ENCODE data around the gene UNK.
"Not testable (repeated sequence)": the region's sequence is repeated elsewhere in the genome, so short reads cannot be mapped to it uniquely, and the experiment has no call there.

The UNK gene

DNA sequence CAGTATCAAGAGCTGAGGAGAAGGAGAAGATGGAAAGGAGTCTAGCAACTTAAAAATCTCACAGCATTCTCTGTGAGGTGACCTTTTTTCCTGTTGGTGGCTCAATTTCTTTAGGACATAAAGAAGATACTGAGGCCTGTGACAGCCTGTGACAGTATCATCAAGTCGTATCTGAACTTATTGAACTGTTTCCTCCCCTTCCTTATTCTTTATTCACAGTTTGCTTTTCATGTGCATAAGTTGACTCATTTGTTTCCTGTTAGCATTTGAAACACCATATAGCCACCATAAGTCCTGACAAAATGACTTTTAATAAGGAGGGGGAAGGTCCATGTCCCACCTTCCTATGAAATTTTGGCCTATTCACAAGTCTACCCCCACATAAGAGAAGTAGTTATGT is 8.9 kb downstream of the UNK start:
- in situ Hi-C loops (cut with MboI; ENCODE audit: low sequenced_read_pairs), result no loop called here

DNA sequence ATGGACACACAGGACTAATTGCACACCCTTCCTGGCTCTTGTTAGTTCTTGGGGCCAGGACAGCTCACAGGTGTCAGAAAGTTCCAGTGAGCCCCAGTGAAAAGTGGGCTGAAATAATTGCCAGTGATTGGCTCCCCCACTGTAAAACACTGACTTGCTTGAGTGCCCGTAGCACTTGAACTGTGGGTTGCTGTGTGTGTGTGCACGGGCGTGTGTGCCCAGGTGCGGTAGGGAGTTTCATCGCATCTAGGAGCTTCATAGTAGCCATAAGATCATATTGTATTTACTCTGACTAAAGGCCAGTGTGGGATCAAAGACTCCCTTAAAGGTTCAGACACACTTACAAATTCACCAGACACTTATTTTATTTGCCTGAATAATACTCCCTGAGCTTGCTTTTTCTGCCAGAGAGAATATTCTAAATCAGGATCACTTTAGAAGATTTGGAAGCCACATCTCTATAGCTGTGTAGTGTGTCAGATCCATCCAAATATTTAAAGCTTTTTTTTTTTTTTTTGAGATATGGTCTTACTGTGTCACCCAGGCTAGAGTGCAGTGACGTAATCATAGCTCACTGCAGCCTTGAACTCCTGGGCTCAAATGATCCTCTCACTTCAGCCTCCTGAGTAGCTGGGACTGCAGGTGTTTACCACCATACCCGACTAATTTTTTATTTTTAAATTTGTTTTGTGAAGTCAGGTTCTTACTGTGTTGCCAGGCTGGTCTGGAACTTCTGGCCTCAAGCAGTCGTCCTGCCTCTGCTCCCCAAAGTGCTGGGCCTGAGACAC is 11.4 kb downstream of the UNK start:
- in situ Hi-C loops (cut with MboI; ENCODE audit: low sequenced_read_pairs), result no loop called here

DNA sequence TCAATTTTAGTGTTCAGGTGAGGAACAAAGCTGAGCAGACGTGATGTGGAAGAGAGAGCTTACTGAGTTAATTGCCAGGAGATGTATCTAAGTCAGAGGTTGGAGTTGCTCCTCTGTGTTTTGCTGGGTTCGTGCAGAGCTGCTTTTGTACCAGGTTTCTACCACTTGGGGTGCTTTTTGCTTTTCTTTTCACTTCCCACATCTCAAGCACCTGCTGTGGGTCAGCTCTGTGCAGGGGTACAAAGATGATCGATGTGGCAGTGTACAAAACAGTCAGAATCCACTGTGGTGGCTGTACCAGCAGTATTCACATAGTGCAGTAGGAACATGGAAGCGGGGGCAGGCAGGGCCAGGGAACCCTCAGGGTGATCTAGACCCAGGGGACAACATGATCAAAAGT is 14.8 kb downstream of the UNK start:
- in situ Hi-C loops (cut with MboI; ENCODE audit: low sequenced_read_pairs), result no loop called here

GRCh38 chr17:75803883-75804282 is 19.3 kb downstream of the UNK start:
- in situ Hi-C loops (cut with MboI; ENCODE audit: low sequenced_read_pairs), result no loop called here

- in situ Hi-C loops (cut with MboI; ENCODE audit: low sequenced_read_pairs), result no loop called here
Measured at GRCh38 chr17:75806822-75807500, 22.4 kb downstream of the UNK start.

- in situ Hi-C loops (cut with MboI; ENCODE audit: low sequenced_read_pairs), result no loop called here
Measured at GRCh38 chr17:75807861-75808260, 23.3 kb downstream of the UNK start.

DNA sequence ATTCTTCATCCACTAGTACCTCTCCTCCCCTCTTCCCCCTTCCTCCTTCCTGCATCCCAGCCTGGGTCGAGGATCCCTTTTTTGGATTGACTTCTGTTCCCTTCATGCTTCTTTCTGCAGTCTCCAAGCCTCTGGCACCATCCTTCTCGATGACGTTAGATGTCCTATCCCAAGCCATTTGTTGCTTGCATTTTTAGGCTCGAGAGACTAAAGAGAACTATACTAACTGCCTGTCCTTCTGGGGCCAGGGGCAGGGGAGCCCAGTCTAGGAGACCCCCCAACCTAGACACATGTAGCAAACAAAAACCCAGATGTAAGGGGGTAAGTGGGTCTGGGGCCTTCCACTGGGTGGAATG is 23.9 kb downstream of the UNK start:
- in situ Hi-C loops (cut with MboI; ENCODE audit: low sequenced_read_pairs), result no loop called here

DNA sequence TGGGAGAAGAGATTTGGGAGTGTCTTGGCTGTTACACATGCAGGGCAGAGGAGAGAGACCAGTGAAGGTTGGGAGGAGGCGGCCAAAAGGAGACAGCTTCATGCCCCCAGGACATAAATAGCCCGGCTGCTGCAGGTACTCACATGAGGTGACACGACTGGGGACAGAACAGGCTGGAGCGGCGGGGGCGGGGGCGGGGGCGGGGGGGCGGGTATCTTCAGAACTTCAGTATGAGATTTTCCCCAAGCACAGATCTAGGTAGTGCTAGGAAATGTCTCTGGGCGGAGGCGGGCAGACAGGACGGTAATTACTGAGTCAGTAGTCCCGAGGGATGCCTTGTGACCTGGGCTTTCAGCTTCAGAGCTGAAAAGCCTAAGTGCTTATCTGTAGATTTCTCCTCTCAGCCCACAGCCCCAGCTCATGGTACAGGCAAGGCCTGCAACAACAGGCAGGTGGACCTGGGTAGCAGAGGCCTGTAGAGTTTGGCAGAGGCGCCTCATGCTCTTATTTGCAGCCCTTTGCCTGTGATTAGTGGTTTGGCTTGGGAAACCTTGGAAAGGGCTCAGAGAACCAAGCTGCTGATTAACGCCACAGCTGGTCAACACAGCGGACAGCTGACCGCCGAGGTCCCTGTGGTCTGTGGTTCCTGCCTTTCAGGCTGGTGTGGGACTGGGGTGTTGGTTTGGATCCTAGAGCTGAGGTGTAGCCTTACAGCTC is 24.5 kb downstream of the UNK start:
- in situ Hi-C loops (cut with MboI; ENCODE audit: low sequenced_read_pairs), result no loop called here

DNA sequence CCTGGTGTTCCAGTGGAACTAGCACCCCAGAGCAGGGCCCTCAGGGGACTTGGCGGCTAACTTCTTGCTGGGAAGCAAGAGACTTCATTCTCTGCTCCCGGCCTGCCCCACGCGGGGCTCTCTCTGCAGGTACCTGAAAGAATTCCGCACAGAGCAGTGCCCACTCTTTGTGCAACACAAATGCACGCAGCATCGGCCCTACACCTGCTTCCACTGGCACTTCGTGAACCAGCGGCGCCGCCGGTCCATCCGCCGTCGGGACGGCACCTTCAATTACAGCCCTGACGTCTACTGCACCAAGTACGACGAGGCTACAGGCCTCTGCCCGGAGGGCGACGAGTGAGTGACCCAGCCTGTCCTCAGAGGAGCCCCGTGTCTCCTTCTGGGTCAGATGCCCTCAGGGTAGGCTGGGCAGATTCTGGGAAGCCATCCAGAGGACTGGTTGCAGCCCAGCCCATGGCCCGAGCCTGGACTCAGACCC is 25.1 kb downstream of the UNK start:
- in situ Hi-C loops (cut with MboI; ENCODE audit: low sequenced_read_pairs), result no loop called here

DNA sequence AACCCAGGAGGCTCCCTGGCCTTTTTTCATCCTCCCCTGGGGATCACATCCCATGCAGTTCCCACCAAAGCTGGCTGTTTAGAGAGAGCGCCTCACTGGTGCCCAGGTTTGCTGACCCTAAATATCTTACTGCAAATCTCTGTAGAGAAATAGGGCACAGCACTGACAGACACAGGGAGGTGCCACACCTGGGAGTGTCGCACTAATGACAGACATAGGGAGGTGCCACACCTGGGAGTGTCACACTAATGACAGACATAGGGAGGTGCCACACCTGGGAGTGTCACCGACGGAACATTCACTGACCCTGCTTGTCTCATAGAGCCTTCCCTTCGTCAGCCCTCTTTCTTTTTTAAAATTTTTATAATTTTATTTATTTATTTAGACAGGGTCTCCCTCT is 25.6 kb downstream of the UNK start:
- in situ Hi-C loops (cut with MboI; ENCODE audit: low sequenced_read_pairs), result no loop called here

- in situ Hi-C loops (cut with MboI; ENCODE audit: low sequenced_read_pairs), result not testable (repeated sequence)
Measured at GRCh38 chr17:75810756-75811155, 26.1 kb downstream of the UNK start.

- in situ Hi-C loops (cut with MboI; ENCODE audit: low sequenced_read_pairs), result no loop called here
Measured at GRCh38 chr17:75811174-75811573, 26.6 kb downstream of the UNK start.

DNA sequence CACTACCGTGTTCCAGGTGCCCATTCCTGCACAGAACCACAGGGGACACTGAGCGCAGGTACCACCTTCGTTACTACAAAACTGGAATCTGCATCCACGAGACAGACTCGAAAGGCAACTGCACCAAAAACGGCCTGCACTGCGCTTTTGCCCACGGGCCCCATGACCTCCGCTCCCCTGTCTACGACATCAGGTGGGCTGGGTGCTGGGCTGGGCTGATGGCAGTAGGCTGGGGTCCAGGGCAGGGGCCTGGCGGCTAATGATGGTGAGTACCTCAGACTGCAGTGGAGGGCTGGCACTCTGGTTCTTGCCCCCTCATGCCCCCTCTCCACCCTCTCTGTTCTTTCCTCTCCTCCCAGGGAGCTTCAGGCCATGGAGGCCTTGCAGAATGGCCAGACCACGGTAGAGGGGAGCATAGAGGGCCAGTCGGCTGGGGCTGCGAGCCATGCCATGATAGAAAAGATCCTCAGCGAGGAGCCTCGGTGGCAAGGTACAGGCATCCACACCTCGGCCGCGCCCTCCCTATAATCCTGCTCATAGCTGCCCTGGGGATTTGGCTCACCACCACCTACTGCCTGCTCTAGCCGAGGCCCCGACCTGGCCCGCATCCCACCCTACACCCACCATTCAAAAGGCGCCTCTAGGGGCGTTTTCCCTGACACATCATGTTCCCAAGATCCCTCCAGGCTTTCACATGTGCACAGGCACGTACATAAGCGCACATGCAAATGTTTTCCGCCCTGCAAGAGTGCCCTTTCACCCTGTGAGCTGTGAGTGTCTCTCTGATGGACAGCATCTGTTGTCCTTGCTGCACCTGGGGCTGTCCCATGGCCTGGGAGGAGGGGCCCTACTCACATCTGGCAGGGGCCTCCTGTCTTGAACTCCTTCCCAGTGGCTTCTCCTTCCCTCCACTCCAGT is 27.7 kb downstream of the UNK start:
- in situ Hi-C loops (cut with MboI; ENCODE audit: low sequenced_read_pairs), result no loop called here

DNA sequence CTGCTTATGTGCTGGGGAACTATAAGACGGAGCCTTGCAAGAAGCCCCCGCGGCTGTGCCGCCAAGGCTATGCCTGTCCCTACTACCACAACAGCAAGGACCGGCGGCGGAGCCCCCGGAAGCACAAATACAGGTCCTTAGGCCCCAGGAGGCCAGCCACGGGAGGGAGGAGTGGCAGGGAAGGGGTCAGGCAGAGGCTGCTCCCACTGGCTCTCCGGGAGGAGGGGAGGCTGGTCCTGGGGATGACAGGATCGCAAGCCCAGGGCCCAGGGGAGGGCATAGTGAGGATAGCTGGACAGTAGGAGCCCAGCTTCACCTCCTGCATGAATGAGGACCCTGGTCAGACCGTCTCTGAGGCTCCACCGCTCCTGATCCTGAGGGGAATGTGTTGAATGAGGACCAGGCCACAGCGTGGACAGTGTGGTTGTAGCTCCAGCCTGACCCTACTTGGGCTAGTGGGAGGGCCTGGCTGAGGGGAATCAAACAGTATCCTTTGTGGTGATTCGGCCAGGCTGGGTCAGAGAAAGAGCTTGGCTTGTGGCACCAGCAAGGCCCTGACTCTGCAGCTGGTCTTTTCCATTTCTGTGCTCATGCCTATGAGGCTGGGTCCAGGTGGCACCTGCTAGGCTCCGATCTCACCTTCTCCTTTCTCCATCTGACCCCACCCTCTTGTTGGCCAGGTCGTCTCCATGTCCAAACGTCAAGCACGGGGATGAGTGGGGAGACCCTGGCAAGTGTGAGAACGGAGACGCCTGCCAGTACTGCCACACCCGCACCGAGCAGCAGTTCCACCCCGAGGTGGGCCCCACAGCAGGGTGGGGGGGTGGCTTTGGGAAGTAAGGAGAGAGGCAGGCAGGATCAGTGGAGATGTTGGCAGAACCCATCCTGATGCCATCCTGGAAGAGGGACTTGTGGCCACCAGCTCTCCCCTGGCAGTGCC is 28.7 kb downstream of the UNK start:
- in situ Hi-C loops (cut with MboI; ENCODE audit: low sequenced_read_pairs), result no loop called here

- in situ Hi-C loops (cut with MboI; ENCODE audit: low sequenced_read_pairs), result no loop called here
Measured at GRCh38 chr17:75814021-75814395, 29.4 kb downstream of the UNK start.

DNA sequence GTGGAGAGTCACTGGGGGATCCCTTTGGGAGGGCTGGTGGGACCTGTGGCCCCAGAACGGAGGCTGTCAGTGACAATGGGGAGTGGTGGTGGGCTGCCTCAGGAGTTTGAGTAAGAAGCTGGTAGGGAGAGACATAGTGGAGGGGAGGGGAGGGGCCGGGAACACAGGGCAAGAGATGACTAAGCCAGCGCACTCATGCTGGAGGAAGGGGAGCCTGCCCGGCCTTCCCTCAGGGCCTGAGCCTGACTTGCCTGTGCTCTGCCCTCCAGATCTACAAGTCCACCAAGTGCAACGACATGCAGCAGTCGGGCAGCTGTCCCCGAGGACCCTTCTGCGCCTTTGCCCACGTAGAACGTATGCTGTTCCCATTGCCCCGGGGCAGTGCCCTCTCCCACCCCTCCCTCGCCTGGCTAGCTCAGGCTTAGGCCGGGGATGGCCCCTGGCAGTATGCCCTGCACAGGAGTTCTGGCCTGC is 30.3 kb downstream of the UNK start:
- in situ Hi-C loops (cut with MboI; ENCODE audit: low sequenced_read_pairs), result no loop called here

DNA sequence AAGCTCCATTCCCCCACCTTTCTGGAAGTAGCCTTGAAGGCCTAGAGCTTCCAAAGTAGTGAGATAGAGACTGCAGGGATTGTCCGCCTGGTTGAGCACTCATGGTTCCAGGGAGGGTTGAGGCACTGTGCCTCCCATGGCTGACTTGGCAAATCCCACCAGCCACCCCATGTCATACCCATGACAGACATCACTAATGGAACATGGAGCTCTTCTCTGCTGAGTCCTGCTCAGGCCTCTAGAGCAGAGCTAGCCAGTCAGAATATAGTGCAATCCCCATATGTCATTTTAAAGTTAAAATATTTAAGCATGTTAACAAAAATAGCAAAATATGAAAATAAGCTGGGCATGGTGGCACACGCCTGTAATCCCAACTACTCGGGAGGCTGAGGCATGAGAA is 30.8 kb downstream of the UNK start:
- in situ Hi-C loops (cut with MboI; ENCODE audit: low sequenced_read_pairs), result no loop called here

GRCh38 chr17:75816693-75817092 is 32.1 kb downstream of the UNK start:
- in situ Hi-C loops (cut with MboI; ENCODE audit: low sequenced_read_pairs), result no loop called here

GRCh38 chr17:75817571-75817970 is 33.0 kb downstream of the UNK start:
- in situ Hi-C loops (cut with MboI; ENCODE audit: low sequenced_read_pairs), result no loop called here

Measured in HL-60/S4 treated with phorbol 12-myristate 13-acetate at 8.2 ng/mL for 4 days and 3 days (cell line).